ENCODE measurements around the gene TRIM41.

- TF ChIP-seq EZH2 (IDR thresholded peaks at IDR 0.05; ENCODE audit: borderline replicate concordance, low read depth, low read length) (no peak), TCF7 (IDR thresholded peaks at IDR 0.05; ENCODE audit: borderline replicate concordance) (no peak), HDAC2 (IDR thresholded peaks at IDR 0.05) (no peak), CHD1 (IDR thresholded peaks at IDR 0.05; ENCODE audit: low read length) (no peak), RAD21 (CRISPR knock-in tag; conservative IDR thresholded peaks at IDR 0.05 in 1 of 2, IDR thresholded peaks at IDR 0.05 in 1 of 2) (no peak), HIVEP1 (CRISPR knock-in tag; IDR thresholded peaks at IDR 0.05) (no peak), CTCF (IDR thresholded peaks at IDR 0.05 in 2 of 3, conservative IDR thresholded peaks at IDR 0.05 in 1 of 3; ENCODE audit: insufficient read depth in 2 of 3, low read depth in 1 of 3, low read length in 3 of 3) (no peak), SUPT5H (IDR thresholded peaks at IDR 0.05) (no peak; the same call in 1 of the 2 replicates), MAFG (tag; conservative IDR thresholded peaks at IDR 0.05) (no peak), ZBTB8A (IDR thresholded peaks at IDR 0.05; ENCODE audit: partially characterized antibody) (no peak)
These were observed 14.8 kb downstream of the TRIM41 start for GRCh38 chr5:181237729-181238385.

Measured in K562 (cell line).